ENCODE measurements around the gene TSPAN15.
"Not testable (repeated sequence)": the region's sequence is repeated elsewhere in the genome, so short reads cannot be mapped to it uniquely, and the experiment has no call there.

TSPAN15 gene

DNA sequence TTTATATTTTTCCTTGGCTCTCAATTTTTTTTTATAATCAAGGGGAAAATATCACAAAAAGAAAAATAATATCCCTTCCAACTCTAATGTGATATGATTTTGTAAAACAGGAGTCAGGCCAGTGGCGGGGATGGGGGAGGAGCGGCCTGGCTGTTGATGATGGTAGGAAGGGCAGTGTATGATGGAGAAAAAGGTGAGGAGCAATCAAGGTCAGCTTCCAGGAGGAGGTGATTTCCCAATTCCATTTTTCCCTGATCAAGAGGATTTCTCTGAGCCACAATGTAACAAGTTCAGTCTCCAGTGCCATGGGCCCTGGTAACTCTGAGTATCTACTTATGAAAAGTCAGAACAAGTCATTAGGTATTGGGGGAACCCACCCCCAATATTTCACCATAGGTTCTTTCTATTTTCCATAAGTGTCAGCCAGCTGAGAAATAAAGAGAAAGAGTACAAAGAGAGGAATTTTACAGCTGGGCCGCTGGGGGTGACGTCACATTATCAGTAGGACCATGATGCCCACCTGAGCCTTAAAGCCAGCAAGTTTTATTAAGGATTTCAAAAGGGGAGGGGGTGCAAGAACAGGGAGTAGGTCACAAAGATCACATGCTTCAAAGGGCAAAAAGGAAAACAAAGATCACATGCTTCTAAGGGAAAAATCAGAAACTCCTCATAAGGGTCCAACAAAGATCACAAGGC lies 37.0 kb downstream of the TSPAN15 start:
- not testable (repeated sequence) for DNase-seq (ENCODE audit: low read depth)

DNA sequence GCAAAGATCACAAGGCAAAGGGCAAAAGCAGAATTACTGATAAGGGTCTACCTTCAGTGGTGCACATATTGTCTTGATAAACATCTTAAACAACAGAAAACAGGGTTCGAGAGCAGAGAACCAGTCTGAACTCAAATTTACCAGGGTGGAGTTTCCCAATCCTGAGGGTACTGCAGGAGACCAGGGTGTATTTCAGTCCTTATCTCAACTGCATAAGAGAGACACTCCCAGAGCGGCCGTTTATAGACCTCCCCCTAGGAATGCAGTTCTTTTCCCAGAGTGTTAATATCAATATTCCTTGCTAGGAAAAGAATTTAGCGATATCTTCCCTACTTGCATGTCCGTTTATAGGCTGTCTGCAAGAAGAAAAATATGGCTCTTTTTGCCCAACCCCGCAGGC lies 37.6 kb downstream of the TSPAN15 start:
- DNase-seq (ENCODE audit: low read depth) = not testable (repeated sequence)

DNA sequence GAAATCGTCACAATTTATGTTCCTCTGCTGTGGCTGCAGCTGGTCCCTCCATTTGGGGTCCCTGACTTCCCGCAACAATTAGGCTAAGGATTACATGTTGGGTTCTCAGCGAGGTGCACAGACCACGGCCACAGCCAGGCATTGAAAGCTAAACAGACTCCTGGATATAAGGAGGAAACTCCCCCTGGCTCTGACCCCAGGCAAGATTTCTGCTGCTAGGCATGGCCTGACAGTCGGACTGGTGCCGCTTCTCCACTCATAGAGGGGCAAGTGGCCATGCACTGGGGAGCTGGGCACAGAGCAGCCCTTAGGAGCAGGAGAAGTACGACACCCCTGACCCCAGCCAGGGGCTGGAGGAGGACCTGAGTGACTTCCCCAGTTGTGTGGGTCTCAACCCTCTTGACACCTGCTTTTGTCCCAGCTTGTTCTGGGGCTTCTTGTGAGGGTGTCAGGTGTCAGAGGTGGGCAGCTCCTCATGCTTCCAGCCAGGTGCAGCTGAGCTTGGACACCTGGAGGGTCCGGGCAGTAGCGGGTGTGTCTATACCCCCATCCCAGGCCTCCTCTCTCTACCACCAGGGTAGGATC lies 38.3 kb downstream of the TSPAN15 start:
- no peak for DNase-seq (ENCODE audit: low read depth)

DNA sequence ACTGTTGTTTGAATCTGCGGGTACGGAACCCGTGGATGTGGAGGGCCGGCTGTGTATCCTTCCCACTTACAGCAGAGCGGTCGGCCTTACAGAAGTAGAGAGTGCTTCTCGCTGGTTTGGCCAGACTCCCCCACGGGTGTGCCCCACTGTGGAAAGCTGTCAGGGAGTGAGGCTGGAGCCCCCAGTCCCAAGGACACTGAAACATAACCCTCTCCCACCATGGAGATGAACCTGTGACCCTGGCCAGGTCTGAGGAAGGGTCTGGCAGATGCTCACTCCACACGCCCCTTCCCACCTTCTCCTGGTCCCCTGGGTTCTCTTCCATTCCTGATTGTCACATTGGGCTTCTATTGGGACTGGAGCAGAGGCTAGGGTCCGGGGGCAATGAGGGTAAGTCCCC lies 39.6 kb downstream of the TSPAN15 start:
- DNase-seq (ENCODE audit: low read depth) = no peak

DNA sequence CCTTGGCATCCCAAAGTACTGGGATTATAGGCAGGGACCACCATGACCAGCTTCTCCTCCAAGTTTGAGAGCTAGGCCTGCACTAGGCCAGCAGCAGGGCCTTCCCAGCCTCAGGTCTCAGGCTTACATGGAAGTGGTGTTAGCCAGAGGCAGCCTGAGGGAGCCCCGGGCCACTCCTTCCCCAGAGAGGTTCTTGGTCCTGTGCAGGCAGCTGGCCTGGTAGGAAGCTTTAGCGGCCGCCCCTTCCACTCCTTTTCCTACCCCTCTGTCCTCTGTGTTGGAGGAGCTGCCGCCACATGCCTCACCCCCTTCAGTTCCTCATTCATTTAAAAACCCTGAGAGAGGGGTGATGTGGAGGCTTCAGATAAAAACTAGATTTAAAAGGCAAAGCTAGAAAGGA lies 40.3 kb downstream of the TSPAN15 start:
- no peak for DNase-seq (ENCODE audit: low read depth)

DNA sequence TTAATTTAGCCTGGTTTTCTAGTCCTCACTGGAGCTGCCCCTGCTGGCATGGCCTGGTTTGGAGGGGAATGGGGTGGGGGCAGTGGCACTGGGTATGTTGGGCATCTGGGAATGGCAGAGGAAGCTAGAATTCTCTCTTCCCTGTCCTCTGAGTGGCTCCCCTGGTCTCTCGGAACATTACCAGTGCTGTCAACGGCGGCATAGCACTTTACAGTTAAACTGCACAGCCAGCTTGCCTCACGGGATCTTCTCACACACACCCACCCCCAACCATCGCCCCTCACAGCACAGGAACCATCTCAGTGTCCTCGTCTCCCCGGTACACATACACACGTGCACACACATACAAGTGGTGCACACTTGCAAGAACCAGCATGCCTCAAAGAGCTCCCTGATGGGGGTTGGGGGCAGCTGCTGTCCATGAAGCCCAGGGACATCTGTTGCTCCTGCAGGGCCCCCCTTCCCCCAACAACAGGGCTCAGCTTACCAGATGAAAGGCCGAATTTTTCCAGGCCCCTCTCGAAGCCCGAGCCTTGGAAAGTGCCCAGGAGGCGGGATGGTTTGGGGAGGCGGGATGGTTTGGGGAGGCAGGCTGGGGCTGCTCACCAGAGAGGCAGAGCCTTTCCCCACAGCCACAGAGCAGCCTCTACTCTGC lies 41.0 kb downstream of the TSPAN15 start:
- DNase-seq (ENCODE audit: low read depth) = no peak

- DNase-seq (ENCODE audit: low read depth) = no peak
Observed at GRCh38 chr10:69492746-69493462, 41.6 kb downstream of the TSPAN15 start.

- DNase-seq (ENCODE audit: low read depth) = no peak
Observed at GRCh38 chr10:69494626-69495558, 43.6 kb downstream of the TSPAN15 start.

DNA sequence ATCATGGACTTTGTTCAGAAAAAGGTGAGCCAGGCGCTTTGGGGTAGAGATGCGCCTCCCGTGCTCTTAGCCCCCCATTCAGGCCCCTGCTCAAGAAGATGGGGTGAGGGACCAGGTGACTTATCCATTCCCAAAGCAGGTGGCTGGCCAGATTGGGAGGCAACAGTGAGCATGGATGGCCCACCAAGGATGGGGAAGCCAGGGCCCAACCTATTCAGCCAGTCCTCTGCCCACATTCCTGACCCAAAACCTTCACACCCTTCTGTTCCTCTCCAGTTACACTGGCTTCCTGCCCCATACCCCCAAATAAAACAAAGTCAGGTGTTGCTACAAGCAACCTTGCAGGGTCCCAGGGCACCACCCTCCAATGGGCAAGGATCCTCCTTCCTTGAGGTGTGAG lies 44.4 kb downstream of the TSPAN15 start:
- DNase-seq (ENCODE audit: low read depth) = no peak

DNA sequence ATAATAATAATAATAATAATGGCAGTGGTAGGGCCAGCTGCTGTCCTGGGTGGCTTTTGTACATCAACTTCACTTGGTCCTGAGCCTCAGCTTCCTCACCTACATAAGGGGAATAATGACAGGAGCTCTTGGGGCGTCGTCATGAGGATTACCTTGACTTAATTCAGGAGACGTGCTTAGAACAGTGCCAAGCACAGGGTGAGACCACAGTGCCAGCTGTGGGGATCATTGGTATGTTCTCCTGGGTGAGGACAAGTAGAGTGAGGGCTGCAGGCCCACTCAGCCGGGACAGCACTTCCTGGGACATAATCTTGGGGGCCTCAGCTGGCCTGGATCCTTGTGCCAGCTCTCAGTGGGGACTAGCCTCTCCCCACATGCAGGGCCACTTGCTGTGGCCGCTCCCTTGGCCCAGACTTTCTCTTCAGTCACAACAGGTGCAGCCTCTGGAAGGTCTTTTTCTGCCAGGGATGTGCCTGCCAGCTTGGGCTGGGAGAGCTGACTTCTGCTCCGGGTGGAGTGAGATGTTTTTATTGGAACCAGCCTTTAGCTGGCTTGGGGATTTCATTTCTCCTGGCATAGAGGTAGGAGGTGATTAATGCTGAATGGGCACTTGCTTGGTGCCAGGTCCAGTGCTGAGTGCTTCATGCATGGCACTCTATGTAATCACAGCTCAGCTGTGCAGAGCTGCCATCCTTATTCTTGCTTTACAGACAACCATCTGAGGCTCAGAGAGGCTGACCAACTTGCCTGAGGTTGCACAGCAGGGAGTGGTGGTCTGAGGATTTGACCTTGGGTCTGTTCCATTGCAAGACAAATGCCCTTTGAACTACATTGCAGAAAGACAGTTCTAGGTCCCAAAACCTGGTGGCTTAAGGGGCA lies 45.3 kb downstream of the TSPAN15 start:
- no peak for DNase-seq (ENCODE audit: low read depth)

GRCh38 chr10:69497231-69497561 lies 45.9 kb downstream of the TSPAN15 start:
- DNase-seq (ENCODE audit: low read depth) = no peak

DNA sequence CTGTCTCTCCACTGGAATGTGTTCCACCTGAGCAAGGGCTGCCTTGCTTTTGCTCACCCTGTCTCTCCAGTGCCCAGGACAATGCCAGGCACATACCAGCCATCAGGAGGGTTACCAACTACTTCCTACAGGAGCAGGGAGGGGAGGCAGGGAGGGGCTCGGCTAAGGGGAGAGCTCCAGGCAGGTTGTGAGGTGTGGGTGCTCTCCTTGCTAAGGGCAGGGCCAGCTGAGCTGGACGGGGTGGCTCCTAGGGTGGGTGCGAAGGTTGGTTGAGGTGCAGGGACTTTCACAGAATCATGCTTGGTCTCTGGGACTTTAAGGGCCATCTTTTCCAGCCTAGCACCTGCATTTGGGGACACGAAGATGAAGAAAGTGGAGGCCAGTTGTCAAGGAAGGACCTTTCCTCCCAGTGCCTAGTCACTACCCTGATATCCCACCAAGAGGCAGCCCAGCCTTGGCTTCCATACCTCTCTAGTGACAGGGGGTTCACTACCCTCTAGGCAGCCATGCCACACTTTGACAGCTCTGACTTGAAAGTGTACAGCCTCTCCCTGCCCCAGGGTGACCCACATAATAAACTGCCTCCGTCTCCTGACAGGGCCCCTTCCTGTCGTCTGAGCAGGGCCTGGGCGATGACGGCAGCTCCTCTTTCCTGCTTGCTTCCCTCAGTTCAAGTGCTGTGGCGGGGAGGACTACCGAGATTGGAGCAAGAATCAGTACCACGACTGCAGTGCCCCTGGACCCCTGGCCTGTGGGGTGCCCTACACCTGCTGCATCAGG lies 46.5 kb downstream of the TSPAN15 start:
- no peak for DNase-seq (ENCODE audit: low read depth)

DNA sequence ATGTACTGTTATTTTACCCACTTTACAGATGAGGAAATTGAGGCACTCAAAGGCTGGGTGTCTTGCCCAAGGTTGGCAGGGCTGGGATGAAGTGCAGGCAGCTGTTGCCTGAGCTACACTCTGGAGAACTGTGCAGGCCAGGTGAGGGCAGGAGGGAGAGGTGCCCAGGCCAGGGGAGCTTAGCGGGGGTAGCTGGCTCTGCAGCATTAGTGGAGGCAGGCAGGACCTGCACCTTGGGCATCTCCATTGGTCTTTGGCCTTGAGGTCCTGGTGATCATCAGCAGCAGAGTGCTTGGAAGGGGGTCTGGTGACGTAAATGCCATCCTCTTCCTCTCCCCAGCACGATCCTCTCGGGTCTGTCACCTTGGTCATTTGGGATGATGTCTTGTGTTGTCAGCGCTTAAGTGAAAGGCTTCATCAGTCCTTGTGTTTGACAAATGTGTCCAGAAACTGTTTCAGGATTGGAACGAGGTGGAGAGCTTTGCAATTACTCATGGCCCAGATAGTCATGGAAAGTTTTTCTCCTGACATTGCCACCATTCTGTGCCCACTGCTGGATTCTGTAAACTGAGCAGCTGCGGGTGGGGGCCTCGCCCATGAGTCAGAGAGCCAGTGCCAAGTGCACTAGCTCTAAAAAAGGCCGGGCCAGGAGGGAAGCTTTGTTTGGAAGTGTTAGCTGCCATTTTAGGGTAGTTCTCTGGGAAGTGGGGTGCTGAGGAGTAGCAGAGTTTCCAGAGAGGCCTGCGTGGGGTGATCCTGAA lies 47.6 kb downstream of the TSPAN15 start:
- DNase-seq (ENCODE audit: low read depth) = no peak

DNA sequence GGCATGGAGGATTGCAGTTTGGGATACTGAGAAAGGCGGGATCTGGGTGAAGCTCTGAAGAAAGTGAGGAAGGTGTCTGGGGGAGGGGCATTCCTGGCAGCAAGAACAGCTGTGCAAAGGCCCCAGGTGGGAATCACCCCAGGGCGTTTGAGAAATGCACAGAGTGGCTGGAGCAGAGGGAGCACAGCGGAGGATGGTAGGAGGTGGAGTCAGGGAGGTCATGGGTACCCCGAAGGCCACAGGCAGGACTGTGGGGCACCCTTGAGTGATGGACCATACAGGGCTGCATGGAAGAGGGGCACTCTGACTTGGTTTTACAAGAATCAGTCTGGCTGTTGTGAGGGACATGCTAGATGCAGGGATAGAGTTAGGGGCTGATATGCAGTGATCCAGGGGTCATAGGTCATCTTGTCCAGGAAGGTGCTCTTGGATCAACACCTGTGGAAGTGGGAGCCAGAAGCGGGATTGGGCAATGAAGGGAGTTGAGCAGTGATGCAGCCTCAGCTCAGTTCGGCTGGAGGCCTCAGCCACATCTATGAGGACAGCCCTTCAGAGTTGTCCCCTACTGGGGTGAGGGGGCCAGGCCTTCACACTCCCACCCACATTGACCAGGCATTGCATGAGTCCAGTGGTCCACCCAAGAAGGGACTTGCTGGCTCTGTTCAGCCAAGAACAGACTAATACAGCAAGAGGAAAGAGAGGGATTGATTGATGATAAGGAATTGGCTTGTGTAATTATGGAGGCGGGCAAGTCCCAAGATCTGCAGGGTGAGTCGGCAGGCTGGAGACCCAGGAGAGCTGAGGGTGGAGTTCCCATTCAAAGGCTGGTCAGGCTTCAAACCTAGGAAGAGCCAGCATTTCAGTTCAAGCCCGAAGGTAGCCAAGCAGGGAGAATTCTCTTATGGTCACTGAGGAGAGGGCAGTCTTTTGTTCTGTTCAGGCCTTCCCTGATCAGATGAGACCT lies 48.7 kb downstream of the TSPAN15 start:
- DNase-seq (ENCODE audit: low read depth) = no peak

GRCh38 chr10:69500864-69501468 lies 49.7 kb downstream of the TSPAN15 start:
- DNase-seq (ENCODE audit: low read depth) = no peak

DNA sequence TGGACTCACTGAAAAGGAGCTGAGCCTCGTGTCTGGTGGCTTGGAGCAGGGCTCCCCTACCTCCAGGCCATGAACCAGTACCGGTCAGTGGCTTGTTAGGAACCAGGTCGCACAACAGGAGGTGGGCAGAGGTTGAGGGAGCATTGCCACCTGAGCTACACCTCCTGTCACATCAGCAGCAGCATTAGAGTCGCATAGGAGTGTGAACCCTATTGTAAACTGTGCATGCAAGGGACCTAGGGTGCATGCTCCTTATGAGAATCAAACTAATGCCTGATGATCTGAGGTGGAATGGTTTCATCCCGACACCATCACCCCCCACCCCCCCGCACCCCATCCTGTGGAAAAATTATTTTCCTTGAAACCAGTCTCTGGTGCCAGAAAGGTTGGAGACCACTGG lies 50.4 kb downstream of the TSPAN15 start:
- no peak for DNase-seq (ENCODE audit: low read depth)

DNA sequence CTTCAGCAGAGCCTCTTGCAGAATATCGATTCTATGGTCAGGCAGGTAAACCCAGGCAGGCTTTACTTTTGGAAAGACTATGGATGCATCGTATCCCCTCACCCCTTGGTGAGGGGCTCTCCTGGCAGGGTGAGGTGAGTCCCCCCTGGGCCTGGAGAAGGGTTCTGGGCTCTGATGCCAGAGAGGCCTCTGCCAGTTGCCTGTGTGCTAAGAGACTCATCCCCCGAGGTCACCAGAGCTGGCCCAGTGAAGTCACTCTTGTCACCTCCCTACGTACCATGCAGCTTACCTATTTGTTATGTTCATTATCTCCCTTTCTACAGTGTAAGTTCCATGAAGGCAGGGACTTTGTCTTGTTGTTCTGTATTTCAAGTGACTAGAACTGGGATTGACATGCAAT lies 51.3 kb downstream of the TSPAN15 start:
- no peak for DNase-seq (ENCODE audit: low read depth)
